ENCODE results near the gene PPP3CA.

The PPP3CA gene

DNA sequence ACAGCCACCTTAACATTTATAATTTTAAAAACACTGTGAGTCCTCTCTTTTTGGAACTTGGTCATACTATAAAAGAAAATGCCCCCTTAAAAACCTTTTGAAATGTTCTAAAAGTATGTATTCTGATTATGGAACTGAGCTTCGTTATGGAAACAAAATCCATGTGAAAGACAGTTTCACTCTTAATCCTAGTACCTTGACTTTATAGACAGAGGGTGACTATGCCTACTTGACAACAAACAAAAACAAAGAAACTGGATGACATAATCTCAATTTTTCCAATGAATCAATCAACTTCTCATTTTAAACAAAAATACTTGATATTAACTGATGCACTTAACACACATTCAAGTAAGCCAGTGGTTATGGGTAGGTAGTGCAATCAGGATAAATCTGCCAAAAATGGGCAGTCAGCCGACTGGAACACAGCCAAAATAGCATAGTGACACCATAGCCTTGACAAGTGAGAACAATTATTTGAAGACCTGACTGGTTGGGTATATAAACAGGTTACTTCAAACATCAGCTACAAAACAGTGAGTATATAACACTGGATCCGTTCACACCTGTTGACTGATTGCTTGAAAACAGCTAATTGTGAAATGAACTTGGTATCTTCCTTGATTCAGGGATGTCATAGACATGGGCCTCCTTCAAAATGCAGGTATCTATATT lies 265.5 kb downstream of the PPP3CA start:
- no peak for DNase-seq

DNA sequence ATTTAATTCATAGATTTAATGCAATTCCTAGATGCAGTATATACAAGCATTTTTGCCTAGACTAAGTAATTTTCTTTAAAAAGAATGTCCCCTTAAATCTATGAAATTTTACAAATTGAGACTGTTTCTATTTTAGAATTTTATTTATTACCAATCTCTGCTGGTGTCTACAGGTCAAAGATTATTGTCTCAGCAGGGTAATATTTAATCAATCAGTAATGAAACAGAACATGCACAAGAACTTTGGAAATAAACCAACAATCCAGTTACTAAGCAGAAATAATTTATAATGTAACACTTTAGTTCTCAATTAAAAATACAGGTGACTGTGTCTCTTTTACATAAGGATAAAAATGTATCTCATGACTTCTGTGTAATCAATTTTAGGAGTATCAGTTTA lies 266.2 kb downstream of the PPP3CA start:
- no peak for DNase-seq

DNA sequence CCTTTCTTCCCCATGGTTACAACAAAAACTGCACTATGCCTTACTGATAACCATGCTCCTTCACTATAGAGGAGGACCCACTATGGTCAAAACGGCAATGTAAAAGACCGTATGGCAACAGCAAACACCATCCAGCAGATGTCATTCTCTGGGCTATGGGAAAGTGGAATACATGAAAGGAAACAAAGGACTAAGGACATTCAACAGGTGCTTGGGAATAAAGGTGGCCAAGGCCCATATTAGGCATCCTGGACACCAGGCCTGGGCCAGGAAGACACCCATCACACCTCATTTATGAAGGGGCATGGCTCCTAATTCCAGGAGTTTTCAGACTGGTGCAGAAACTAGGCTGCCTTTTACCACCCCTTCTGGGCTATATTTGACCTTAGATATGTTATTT lies 268.4 kb downstream of the PPP3CA start:
- DNase-seq = no peak

DNA sequence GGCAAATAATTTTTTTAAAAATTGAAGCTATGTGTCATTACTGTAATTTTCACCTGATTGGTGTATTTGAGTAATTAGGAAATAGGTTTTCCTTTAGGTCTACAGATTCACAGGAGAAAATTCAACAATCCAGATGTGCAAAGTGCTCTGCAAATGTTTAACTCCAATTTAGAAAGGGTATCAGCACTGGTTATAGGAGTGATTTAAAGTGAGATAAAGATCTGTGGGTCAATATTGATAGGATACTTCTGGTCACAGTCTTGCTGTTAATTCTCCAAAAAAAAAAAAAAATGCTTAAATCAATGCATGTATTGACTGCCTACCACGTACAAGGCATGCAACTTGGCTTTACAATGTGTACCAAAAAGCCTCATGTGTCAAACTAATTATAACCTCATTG lies 271.3 kb downstream of the PPP3CA start:
- DNase-seq = no peak

DNA sequence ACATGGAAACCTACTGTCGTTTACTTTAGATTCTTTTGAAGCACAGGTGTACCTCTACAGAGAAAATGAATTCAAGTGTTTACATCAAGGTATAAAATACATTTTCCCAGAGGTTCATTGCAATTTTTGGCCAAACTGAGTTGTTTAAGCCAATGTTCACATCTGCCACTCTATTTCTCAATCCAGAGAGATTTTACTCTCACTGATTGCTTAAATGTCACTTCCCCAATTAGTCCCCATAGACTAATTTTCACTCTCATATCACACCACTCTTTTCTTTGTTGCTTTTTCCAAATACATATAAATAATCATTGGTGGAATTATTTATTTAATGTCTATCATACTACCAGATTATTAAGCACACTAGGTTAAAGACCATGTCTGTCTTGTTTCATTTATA lies 271.8 kb downstream of the PPP3CA start:
- DNase-seq = no peak

DNA sequence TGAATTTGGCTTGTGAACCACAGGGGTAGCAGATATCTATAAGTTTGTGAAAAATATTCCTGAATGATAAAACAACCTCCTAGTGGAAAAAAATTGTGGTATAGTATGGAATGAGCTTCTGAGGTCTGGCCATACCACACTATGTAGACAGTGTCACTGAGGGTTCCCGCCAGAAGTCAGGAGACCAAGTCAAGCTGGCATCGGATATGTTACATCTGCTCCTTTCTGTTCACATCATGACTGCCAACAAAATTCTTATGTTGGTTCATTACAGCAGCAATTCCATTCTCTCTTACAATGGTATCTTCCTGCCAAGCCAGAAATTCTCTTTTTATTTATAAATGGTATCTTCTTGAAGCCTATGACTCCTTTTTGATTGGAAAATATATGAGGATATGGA lies 273.0 kb downstream of the PPP3CA start:
- no peak for DNase-seq

DNA sequence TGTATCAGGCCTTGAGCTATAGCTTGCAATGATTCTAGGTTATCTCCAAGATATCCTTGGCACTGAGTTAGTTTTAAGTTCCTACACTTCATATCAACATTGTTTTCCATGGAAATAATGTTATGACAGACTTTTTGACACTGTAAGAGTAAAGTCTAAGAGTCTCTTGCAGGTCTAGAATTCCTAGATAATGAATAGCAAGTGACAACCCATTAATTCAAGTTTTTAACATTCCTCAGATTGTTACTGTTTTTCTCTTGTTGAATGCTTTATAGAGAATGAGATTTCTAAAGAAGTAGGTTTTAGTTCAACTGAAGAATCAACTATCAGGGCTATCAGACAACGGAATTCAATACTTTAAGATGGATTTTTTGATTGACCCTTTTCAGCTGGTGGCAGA lies 276.1 kb downstream of the PPP3CA start:
- no peak for DNase-seq

DNA sequence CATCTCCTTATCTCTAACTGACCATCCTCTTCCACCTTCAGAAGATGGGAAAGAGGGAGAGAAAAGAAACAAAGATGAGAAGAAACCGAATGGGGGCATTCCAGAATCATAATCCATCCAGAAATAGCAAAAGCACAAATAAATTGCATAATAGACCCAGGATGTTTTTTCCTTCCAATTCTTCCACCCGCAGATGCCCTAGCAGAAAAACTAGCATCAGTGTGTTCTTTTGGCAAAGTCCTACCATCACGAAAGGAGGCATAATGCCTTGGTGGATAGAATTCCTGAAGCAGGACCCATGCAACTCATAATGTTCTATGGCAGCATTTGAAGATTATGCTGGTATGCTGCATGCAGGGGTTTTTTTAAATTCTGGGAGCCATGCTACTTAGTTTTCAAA lies 279.2 kb downstream of the PPP3CA start:
- no peak for DNase-seq

DNA sequence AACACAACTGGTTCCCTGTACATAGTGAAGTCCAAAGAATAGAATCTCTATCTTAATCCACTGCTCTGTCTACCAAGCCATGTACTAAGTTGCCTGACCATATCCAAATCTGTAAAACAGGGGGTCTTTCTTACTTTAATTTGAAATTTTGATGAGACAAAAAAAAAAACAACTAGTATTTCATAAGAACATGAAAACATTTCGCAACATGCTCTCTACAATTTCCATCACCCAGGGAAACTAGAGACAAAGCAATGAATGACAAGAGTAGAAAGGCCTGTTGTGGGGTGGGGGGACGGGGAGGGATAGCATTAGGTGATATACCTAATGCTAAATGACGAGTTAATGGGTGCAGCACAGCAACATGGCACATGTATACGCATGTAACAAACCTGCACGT lies 279.9 kb downstream of the PPP3CA start:
- DNase-seq = no peak

DNA sequence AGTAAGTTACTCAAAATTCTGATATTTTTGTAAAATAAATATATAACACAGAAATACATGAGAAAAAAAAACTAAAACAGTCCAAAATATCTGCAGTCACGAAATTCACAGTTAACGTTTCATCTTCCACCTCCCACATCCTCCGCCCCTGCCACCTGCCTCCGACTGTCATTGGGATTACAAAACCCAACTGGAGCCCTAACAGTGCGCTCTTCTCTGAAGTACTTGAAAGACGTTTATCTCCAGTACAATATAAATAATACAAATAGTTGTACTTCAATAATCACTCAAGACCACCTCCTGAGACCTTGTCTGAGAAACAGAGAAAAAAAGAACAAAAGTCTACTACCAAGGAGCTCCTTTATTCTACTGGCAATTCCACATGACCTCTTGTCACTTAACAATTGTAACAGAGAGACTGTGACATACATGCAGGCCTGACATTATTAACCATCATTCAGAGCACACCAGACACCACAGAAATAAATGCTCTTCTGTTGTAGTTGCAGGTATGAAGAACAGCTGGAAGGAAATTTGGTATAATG lies 280.6 kb downstream of the PPP3CA start:
- DNase-seq = no peak

DNA sequence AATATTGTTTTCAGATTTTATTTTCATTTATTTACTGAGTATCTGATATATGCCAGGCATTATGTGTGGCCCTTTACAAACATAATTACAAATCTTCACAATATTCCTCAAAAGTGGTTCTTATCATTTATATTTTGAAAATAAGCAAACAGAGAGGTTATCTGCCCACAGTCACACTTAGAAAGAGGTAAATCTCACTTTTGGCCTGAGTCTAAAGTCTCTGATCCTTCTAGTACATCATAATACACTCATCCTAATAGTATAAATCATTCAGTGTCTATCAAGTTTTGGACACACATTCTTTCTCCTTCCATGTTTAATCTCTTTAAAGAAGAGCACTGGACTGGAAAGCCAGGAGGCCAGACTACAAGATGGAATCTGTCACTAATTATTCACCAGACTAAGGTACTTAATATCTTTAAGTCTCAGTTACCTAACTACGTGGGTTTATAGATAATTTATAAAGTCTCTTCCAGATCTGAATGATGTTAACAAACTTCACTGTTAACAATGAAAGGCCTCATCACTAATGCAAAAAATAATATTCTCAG lies 281.3 kb downstream of the PPP3CA start:
- no peak for DNase-seq

DNA sequence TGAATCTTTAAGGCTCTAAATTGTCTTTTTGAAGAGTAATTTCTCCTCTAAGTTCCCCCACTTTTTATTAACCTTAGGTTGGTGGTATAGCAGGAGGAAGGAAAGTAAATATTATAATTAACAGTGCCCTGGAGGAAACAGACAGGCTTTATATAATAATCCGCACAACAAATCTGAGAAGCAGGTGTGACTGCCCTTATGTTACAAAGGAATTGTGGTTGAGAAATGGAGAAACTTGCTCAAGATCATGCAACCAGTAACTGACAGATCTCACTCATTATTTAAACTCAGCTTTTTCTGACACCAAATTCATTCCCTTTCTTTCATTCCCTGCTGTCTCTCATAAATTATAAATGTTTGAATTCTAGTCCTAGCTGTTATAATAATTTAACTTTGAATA lies 282.0 kb downstream of the PPP3CA start:
- DNase-seq = no peak

DNA sequence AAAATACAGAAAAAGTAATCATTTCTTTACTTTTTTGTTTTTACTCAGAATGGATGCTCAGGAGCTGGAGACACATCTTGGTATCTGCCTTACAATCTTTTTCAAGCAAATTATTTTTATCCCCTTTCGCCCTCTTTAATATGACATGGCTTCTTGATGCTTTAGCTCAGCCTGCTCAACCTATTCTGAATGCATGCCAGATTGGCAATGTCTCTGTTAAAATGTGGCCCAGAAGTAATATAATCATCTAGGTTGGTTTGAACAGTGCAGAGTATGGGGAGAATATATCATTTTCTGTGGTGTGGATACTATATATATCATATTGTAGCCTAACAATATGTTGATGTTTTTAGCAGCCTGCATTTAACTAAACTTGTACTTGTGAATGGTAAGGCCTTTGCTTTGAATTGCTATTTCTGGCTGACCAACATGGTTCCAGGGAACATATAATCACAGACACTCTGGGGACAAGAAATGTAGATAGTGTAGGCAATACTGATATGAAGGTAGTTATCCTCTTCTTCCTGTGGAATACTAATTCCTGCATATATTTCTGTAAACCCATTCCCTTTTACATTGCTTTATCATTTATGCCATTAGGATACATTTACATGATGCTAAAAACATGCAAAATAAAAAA lies 282.7 kb downstream of the PPP3CA start:
- DNase-seq = no peak

DNA sequence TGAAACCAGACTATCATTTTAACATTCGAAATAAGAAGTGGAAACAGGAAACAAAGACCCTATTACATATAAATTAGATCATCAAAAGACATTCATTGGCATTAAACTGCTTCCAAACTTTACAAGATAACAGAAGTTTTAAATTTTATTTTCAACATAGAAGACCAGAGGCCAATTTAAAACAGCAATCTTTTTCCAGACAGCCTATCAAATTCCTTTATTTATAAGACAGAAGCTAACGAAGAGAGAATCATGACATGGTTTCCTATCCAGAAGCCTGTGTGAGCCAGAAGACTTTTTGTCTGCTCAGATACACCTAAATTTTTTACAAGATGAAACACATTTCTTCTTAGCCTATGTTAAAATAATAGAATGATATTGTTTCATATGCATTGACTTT lies 291.9 kb downstream of the PPP3CA start:
- no peak for DNase-seq

DNA sequence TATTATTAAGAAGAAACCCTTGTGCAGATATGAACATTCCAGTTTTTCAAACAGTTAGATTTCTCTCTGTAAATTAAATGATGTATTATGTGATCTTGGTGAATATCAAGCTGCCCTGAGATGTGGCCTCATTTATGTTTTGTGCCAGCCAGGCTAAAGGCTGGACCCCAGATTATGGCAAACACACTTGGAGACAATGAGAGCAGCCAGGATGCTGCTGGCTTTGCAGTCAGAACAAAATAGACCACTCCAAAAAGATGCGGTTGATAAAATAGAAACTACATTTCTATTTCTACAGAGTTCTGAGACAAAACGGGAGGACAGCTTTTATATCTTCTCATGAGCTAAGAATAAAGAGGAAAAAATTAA lies 296.5 kb downstream of the PPP3CA start:
- no peak for DNase-seq

DNA sequence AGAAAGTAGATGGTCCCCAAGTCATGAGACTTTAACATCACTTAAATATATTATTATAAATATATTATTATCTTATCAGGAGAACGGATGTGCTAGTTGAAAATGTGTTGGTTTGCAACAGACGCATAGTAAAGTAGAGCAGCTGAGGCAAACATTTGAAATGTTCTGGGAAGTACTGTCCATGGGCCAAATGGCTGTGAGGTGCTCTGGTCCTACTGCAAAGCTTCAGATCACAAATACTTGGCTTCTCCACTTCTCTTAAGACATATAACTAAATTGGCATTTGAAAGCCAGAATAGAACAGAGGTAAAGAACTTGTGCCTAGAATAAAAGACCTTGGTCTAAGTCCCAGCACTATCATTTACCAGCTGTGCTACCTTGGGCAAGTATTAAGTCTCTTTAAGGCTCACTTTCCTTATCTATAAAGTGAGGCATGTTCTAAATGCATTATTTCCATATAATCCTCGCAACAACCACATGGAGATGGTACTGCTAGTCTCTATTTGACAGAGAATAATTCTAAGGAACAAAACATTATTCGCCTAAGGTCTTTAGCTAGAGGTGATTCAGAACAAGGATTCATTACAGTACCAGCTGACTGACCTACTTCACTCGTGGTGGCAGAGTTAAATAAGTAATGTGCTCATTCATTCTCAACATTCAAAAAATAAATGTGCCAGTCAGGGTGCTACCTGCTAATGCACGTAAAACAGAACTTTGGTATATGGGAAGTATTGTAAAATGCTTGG lies 297.1 kb downstream of the PPP3CA start:
- DNase-seq = no peak

DNA sequence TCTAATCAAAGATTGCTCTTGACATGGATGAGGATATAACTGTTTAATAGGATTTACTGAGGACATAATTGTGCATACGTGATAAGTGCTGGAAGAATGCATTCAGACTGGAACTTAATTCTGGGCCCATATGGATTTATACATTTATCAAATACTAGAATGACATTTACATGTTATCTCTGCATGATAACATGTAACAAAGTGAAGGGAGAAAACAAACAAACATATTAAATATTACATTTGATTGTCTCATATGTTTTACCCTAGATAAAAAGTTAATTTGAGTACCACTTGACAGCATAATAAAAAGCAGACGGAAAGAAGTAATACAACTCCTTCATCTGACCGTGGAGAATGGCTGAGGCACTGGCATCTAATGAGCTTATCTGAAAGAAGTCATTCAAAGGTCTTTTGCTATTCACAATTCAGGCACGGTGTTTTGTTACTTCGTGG lies 297.8 kb downstream of the PPP3CA start:
- DNase-seq = no peak

DNA sequence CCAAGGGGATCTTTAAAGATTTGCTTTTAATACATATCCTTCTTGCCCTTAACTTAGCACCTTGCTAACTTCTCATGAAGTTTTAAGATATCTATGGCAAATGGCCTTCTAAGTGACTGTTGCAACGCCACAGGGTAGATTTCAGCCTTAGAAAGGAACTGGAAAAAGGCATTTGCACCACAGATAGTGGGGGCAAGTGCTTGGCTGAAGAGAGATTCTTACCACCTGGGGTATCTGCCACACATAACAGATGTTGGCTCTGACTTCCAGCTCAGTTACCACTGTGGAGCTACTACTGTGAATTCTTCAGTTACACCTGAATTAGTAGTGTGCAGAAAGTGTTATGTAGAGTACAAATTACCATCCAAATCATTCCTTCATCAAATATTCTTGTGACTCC lies 302.6 kb downstream of the PPP3CA start:
- DNase-seq = no peak

DNA sequence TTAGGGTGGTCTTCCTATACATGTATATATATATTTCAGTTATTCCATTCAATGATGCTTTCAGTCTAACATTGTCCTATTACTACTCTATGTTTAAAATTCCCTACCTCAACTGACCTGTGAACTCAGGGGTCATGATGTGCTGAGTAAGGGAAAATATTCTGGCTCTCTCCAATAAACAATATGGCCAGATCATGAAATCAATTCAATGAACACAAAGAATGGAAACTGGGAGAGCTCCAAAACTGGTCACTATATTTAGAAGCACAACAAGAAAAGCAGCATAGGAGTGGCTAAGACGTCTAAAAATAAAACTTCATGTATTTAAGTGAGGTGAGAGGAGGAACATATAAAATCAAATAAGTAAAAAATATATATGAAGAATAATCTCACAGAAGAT lies 304.5 kb downstream of the PPP3CA start:
- no peak for DNase-seq

DNA sequence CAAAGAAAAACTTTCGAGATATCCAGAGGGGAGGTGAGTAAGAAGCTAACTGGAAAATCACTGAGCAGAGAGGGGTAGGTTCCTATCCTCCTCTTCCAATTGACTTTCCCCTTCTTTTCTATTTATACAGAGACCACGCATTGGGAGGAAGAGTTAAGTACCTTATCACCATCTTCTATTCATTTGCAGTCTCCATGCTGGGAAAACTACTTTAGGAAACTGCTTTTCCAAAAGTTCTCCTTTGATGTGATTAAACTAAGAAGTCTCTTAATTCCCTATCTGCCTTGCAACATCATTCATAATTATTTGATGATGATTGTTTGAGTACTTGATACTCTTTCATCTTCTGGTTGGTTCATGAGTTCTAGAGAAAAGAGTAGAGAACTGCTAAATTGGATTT lies 306.6 kb downstream of the PPP3CA start:
- no peak for DNase-seq

DNA sequence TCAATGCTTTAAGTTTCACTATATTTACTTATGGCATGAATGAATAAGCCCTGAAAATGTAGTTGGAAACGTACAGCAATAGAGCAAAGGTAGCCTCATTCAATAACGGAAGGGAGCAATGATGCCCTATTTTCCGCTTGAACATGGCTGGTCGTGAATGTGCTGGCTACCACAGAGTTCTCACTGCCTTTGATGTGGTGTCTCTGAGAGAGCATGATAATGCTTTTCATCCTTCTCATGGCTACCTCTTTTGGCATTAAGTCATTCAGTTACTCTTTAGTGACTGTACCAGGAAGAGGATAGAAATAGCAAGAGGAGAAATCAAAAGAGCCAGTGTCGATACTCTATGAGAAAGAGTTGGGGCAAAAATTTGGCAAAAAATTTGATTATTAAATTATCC lies 308.0 kb downstream of the PPP3CA start:
- no peak for DNase-seq

DNA sequence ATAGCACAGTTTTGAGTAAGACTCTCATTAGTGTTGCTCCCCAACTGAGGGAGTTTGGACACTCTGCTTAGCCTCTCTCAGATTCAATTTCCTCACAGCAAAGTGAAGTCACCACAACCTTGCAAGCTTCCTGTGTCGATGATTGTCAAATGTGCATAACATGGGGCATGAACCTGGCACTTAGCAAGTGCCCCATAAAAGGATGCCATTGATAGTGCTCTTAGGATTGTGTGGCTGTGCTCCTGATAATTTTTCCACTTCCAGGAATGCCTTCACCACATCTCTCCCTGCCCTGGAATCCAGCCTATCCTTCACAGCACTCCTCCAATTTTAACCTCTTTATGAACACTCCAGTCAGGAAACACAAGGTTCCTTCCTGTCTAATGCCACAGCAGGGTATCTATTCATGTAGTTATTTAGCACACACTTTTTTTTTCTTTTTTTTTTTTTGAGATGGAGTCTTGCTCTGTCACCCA lies 309.4 kb downstream of the PPP3CA start:
- DNase-seq = no peak

DNA sequence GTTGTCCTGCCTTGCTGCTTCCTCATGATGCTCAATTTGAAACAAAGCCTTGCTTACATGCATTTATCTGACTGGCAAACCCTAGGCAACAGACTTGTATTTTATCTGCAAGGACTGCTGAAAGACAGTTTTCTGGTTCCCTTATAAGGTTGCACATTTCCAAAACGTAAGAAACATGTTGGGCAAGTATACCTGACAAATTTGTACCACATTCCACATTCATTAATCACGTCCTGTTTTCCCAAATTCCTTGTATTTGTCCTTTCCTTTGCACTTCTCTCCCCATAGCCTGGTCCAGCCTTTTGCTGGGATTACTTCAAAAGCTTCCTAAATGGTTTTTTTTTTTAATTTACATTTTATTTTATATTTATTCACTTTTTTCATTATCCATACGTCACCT lies 310.1 kb downstream of the PPP3CA start:
- no peak for DNase-seq

DNA sequence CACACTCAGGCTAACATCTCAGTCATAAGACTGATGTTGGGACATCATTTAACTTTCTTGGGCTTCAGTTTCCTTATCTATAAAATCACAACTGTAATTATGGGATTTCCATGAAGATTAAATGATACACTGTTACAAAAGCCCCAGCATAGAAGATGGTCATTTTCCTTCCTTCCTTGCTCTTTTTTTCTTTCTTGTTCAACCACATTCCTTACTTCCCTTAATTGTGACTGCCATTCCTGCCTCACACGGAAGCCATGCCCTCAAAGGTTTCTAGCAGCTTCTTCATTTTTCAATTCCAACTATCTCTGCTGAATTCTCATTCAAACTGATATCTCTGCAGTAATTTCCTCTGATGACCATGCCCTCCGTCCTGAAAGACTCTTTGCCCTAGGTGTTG lies 311.8 kb downstream of the PPP3CA start:
- no peak for DNase-seq
